Activated T-cell treated with anti-CD3 and anti-CD28 coated beads, Interleukin-2, amount 50 U/mL, for 24 hours (primary cell): ENCODE data around the gene ATP10A.
"Not testable (repeated sequence)": the region's sequence is repeated elsewhere in the genome, so short reads cannot be mapped to it uniquely, and the experiment has no call there.

Source experiments
- DNase-seq: peaks from one replicate; pipeline ENCODE4 v3.0.0-alpha.2; 2020
- H3K27ac Mint-ChIP-seq: 2 replicates; pipeline ENCODE4 v1.8.0; 2020; ENCODE audit warnings: mild to moderate bottlenecking, mixed read lengths
- H3K27me3 Mint-ChIP-seq: 2 replicates; pipeline ENCODE4 v1.8.0; 2020; ENCODE audit warnings: mixed read lengths
- H3K36me3 Mint-ChIP-seq: 2 replicates; pipeline ENCODE4 v1.8.0; 2020; ENCODE audit warnings: low read depth, mixed read lengths
- H3K4me1 Mint-ChIP-seq: 2 replicates; pipeline ENCODE4 v1.8.0; 2020; ENCODE audit warnings: low read depth, mixed read lengths
- H3K4me3 Mint-ChIP-seq: 2 replicates; pipeline ENCODE4 v1.8.0; 2020; ENCODE audit warnings: mild to moderate bottlenecking, moderate library complexity, mixed read lengths
- H3K9me3 Mint-ChIP-seq: 2 replicates; pipeline ENCODE4 v1.8.0; 2020; ENCODE audit warnings: mixed read lengths

The ATP10A gene

GRCh38 chr15:25640381-25640780 lies 222.7 kb downstream of the ATP10A start:
- Mint-ChIP-seq H3K9me3 (no peaks in the 10 kb centered on the region), H3K4me1 (no peaks in the 10 kb centered on the region), H3K27ac (no peak overlapping the region), H3K36me3 (no peaks in the 10 kb centered on the region), H3K27me3 (peaks cover 32% of the 10 kb centered on the region), H3K4me3 (no peak overlapping the region)
- no peak for DNase-seq

- not testable (repeated sequence) for H3K9me3 Mint-ChIP-seq, H3K4me1 Mint-ChIP-seq, H3K27ac Mint-ChIP-seq, H3K36me3 Mint-ChIP-seq, DNase-seq, H3K4me3 Mint-ChIP-seq
- peaks cover 10% of the 10 kb centered on the region for H3K27me3 Mint-ChIP-seq
Observed at GRCh38 chr15:25636486-25636885, 226.6 kb downstream of the ATP10A start.

- H3K9me3 Mint-ChIP-seq, result no peaks in the 10 kb centered on the region
- H3K4me1 Mint-ChIP-seq, result no peaks in the 10 kb centered on the region
- H3K27ac Mint-ChIP-seq, result no peak overlapping the region
- H3K36me3 Mint-ChIP-seq, result no peaks in the 10 kb centered on the region
- no peak for DNase-seq
- peaks cover 8% of the 10 kb centered on the region for H3K27me3 Mint-ChIP-seq
- H3K4me3 Mint-ChIP-seq, result no peak overlapping the region
Observed at GRCh38 chr15:25635191-25635590, 227.9 kb downstream of the ATP10A start.

GRCh38 chr15:25633862-25634261 lies 229.3 kb downstream of the ATP10A start:
- no peaks in the 10 kb centered on the region for H3K4me1 Mint-ChIP-seq

GRCh38 chr15:25631971-25632370 lies 231.2 kb downstream of the ATP10A start:
- Mint-ChIP-seq H3K4me3 (no peak overlapping the region), H3K27me3 (peaks cover 9% of the 10 kb centered on the region), H3K9me3 (no peaks in the 10 kb centered on the region), H3K27ac (no peak overlapping the region), H3K4me1 (no peaks in the 10 kb centered on the region), H3K36me3 (no peaks in the 10 kb centered on the region)
- DNase-seq, result no peak

More at GRCh38 chr15:25633862-25634261, 229.3 kb downstream of the ATP10A start:
- H3K27me3 Mint-ChIP-seq, result peaks cover 8% of the 10 kb centered on the region
- no peak overlapping the region for H3K27ac Mint-ChIP-seq
- no peaks in the 10 kb centered on the region for H3K36me3 Mint-ChIP-seq
- H3K4me3 Mint-ChIP-seq, result no peak overlapping the region
- DNase-seq, result no peak
- no peaks in the 10 kb centered on the region for H3K9me3 Mint-ChIP-seq
